Camera-type eye (tissue), 1 donor: Measurements from ENCODE around the gene RIMS4. TPM values are rescaled to one million over a fixed set of nuclear protein-coding genes. Genes with fewer than 3 reads are reported as not detected.

ENCODE experiments used
- total RNA-seq: library from RNA; depleted of rRNA; stranded (reverse); fragments of >200 nt; gene quantifications from one replicate; pipeline ENCODE4 v1.2.3, GENCODE V29; 2014

Gene RIMS4
- 12.0 TPM for total RNA-seq

GRCh38 chr20:44810391-44811149, at the start of gene RIMS4:
RIMS4 (minus strand) TSS chr20:44810546; CDS start chr20:44810271, 275 bp downstream.

GRCh38 chr20:44745598-44746366, 64.6 kb downstream of the RIMS4 start, which contains the start of gene KCNK15:
KCNK15 (plus strand) TSS chr20:44745865; CDS start chr20:44745911, 46 bp downstream.

GRCh38 chr20:44714701-44715498, 95.4 kb downstream of the RIMS4 start, which contains the start of gene CCN5:
CCN5 (plus strand) TSS chr20:44715369; CDS start chr20:44715391, 22 bp downstream.

Other genes starting within 250 kb of the RIMS4 start
- 54.3 TPM for gene PKIG, start 228.0 kb downstream of the RIMS4 start, total RNA-seq
- gene ADA, start 158.8 kb downstream of the RIMS4 start, total RNA-seq: 5.7 TPM
- not detected for gene CCN5, start 95.2 kb downstream of the RIMS4 start, total RNA-seq
- gene KCNK15, start 64.7 kb downstream of the RIMS4 start, total RNA-seq: 1.4 TPM
- 128 TPM for gene YWHAB, start 75.2 kb upstream of the RIMS4 start, total RNA-seq
- 17.4 TPM for gene PABPC1L, start 99.5 kb upstream of the RIMS4 start, total RNA-seq
- 8.7 TPM for gene TOMM34, start 149.9 kb upstream of the RIMS4 start, total RNA-seq
- 40.8 TPM for gene STK4, start 156.0 kb upstream of the RIMS4 start, total RNA-seq